Subcutaneous abdominal adipose tissue (tissue), 5 donors: Measurements from ENCODE around the gene FBXW4.
"Not testable (repeated sequence)": the region's sequence is repeated elsewhere in the genome, so short reads cannot be mapped to it uniquely, and the experiment has no call there.

Experiments
- H3K27ac ChIP-seq: one replicate; pipeline ENCODE4 v1.7.0; 2013; ENCODE audit warnings: low read depth, mild to moderate bottlenecking, inconsistent platforms, low read length, moderate library complexity
- H3K27me3 ChIP-seq, 5 donors: one replicate each; pipeline ENCODE4 v1.7.0; 2013; ENCODE audit warnings: low read length in 5 of 5, inconsistent platforms in 1 of 5; ENCODE audit not compliant: control insufficient read depth in 5 of 5, insufficient read depth in 4 of 5
- H3K36me3 ChIP-seq, 5 donors: one replicate each; pipeline ENCODE4 v1.7.0; 2013; ENCODE audit warnings: low read length in 5 of 5; ENCODE audit not compliant: control insufficient read depth in 5 of 5, insufficient read depth in 5 of 5
- H3K4me1 ChIP-seq, 5 donors: one replicate each; pipeline ENCODE4 v1.7.0; 2013; ENCODE audit warnings: low read length in 5 of 5, mild to moderate bottlenecking in 3 of 5, moderate library complexity in 1 of 5; ENCODE audit not compliant: control insufficient read depth in 5 of 5, insufficient read depth in 5 of 5
- H3K4me3 ChIP-seq, 5 donors: one replicate each; pipeline ENCODE4 v1.7.0; 2013; ENCODE audit warnings: low read length in 5 of 5, low read depth in 1 of 5
- H3K9ac ChIP-seq, 5 donors: one replicate each; pipeline ENCODE4 v1.7.0; 2013; ENCODE audit warnings: low read length in 5 of 5, mild to moderate bottlenecking in 4 of 5, moderate library complexity in 3 of 5
- H3K9me3 ChIP-seq, 5 donors: one replicate each; pipeline ENCODE4 v1.7.0; 2013; ENCODE audit warnings: low read length in 5 of 5; ENCODE audit not compliant: control insufficient read depth in 5 of 5
- donor health status: healthy.
- donor health status: healthy.
- donor health status: healthy.
- donor health status: healthy.
- donor health status: healthy.

FBXW4 gene

DNA sequence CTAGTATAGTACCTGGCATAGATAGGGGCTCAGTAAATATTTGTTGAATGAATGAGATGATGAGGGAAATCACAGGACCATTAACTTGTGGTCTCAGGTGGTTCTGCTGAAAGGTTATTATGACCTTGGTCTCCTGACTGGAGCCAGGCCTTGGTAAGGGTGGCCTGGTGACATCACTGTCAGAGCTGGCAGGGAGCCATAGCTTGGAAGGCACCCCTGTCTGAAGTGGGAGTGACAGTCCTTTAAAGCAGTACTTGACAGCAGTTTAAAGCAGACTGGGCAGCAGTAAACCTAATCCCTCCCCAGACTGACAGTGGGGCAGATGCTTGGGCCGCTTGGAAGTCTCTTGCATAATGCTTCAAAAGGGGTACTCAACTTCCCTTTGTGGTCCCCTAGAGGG is 93.4 kb downstream of the FBXW4 start:
- H3K27ac ChIP-seq = no peak overlapping the region
- no peaks in the 10 kb centered on the region for H3K4me1 ChIP-seq
- H3K36me3 ChIP-seq = peaks cover 4 to 31% (median 16%) of the 10 kb centered on the region in 5 donors
- H3K4me3 ChIP-seq = no peak overlapping the region
- no peaks in the 10 kb centered on the region for H3K9me3 ChIP-seq
- no peak overlapping the region for H3K9ac ChIP-seq
- H3K27me3 ChIP-seq = no peaks in the 10 kb centered on the region

DNA sequence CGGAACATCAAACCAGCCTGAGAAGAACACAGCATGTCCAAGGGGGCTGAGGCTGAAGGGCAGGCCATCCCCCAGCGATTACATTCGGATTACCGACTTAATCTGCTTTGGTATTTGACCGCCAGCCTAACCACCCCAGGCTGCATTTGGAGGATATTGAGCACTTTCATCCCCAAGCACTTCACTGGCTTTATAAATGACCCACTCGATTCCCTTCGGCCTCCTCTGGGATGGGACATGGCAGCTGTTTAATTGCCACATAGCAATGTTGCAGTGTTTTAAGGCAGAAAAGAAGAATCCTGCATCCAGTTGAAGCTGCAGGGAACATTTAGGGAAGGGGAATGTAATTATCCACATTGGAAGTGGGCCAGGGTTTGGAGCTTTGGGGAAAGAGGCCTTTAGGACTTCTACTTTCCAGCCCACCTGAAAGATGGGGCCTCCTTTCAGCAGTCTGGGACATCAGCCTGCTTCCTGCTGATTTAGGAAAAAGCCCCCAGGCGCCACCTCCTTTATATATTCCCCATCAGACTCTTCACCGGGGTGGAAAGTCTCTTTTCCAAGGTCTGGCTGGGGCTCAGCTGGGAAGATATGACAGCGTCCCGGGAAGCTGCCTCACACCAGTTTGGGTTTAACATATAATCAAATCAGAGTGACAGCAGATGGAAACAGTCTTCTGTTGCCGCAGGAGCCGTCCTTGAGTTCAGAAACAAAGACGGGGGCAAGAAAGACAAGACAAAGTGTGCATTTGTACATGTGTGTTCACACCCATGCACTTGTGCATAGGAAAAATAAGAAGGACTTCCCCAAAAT is 97.7 kb downstream of the FBXW4 start:
- no peak overlapping the region for H3K9ac ChIP-seq
- H3K27ac ChIP-seq = no peak overlapping the region
- peaks cover 0 to 6% (median 0%) of the 10 kb centered on the region in 5 donors for H3K36me3 ChIP-seq
- H3K4me3 ChIP-seq = no peak overlapping the region
- H3K4me1 ChIP-seq = peaks cover 0 to 17% (median 12%) of the 10 kb centered on the region in 5 donors
- no peaks in the 10 kb centered on the region for H3K9me3 ChIP-seq
- H3K27me3 ChIP-seq = no peaks in the 10 kb centered on the region

DNA sequence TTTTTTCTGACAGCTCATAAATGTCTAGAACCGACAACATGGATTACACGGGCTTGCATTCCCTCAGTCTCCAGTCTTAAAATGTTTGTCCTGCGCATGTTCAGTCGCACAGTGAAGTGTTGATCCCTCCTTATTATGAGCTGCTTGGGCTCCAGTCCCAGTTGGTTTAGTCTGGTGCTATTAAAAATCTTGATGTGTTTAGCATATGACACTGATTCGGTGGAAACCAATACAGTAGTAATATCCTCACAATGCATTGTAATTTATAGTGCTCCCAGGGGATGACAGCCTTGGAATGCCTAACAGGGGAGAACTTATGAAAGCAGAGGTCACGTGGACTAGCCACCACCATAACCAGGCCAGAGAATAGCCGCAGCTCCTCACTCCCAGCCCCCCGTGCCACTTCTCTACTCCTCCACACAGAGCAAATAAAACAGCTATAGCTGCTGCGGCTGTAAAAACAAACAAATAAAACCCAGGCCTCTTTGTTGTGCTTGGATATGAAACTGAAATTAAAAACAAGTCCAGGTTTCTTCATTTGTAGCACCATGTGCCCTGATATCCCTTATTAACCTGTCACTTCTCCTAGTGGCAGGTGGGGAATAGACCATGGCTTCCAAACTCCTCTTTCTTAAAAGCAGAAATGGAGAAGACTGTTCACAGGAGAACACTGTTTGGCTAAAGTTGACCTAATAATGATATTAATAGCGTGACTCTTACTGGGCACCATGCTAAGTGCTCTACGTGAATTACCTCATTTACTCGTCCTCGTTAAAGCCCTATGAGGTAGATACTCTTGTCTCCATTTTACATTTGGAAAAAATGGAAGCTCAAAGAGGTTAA is 99.2 kb downstream of the FBXW4 start:
- H3K4me1 ChIP-seq = peaks cover 0 to 17% (median 12%) of the 10 kb centered on the region in 5 donors
- peaks cover 0 to 4% (median 0%) of the 10 kb centered on the region in 5 donors for H3K36me3 ChIP-seq
- H3K27me3 ChIP-seq = no peaks in the 10 kb centered on the region
- peak overlapping the region; percentile 7 for H3K27ac ChIP-seq
- peak overlapping the region in 1 of 5 donors; percentile 23 for H3K4me3 ChIP-seq
- H3K9me3 ChIP-seq = no peaks in the 10 kb centered on the region
- H3K9ac ChIP-seq = peak overlapping the region in 1 of 5 donors; percentile 9

DNA sequence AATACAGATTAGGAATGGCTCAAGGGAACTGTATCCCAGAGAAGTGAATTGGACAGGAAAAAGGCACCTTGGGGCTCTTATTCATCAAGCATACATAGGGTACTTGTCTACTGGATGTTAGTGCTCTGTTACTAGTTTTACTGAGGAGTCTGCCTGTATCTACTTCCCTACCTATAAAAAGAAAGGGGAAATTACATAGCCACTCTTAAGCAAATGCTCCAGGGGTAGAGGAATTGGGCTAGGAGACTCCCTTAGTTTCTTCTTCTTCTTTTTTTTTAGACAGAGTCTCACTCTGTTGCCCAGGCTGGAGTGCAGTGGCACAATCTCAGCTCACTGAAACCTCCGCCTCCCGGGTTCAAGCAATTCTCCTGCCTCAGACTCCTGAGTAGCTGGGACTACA is 101.6 kb downstream of the FBXW4 start:
- H3K27ac ChIP-seq, H3K4me3 ChIP-seq: not testable (repeated sequence)

DNA sequence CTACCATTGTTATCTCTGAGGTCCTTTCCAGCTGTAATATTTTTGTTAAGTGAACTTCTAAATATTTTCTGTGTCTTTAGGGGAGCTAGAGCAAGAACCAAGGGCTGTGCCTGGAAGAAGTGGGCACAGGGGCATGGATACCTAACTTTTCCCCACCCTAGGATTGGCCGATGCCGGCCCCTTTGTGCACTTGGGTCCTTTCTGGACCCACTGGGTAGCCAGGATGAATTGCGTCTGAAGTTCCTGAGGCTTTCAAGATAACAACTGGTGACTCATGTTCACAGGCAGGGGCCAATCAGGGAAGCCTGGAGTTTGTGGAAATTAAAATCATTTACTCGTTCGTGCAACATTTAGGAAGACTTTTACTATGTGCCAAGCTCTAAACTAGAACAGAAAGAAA is 106.1 kb downstream of the FBXW4 start:
- no peaks in the 10 kb centered on the region for H3K9me3 ChIP-seq
- H3K9ac ChIP-seq = peak overlapping the region in 2 of 5 donors; percentile 89 to 94
- H3K4me1 ChIP-seq = peaks cover 3 to 29% (median 23%) of the 10 kb centered on the region in 5 donors
- no peak overlapping the region for H3K27ac ChIP-seq
- H3K36me3 ChIP-seq = peaks cover 0 to 21% (median 15%) of the 10 kb centered on the region in 5 donors
- H3K4me3 ChIP-seq = peak overlapping the region; percentile 88 to 100 (median 97)
- H3K27me3 ChIP-seq = no peaks in the 10 kb centered on the region

More for the DNA sequence above, 101.6 kb downstream of the FBXW4 start:
- not testable (repeated sequence) for H3K27me3 ChIP-seq, H3K9ac ChIP-seq, H3K36me3 ChIP-seq, H3K9me3 ChIP-seq
- peaks cover 0 to 25% (median 19%) of the 10 kb centered on the region in 5 donors for H3K4me1 ChIP-seq

DNA sequence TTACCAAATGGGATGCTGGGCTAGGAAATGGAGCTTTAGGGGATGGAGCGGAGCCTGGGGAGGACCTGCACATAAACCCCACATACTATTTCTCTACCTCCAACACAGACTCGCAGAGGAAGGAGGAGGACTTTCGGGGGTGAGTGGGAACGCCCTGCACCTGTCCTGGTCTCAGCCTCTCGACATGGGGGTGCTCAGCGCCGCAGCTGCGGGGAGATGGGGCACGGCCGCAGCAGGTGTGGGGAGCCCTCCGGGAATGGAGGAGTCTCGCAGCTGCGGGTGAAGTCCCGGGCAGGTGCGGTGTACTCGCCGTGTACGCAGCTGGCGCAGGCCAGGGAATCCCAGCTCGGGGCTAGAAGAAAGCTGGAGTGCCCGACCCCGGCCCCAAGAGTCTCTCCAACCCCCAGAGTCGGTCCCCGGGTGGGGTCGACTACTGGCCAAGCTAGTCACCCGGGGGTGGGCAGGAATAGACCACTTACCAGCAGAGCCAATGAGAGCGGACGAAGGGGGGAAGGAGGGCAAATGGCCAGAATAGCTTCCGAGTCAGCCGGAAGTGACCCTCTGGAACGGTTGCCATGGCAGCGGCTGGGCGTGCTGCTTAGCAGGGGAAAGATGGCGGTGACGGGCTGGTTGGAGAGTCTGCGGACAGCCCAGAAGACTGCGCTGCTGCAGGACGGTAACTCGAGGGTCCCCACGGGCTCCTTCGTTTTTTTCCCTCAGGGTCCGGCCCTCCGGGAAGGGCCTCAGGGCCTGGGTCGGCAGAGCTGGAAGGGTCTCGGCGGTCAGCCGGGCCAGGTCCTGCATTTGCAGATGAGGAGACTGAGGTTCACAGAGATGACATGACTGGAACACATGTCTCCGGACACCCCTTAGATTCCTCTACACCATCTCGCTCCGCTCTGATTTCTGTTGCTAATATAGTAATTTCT is 107.0 kb downstream of the FBXW4 start, which contains the start of the genes DPCD and POLL:
TSS of gene DPCD (plus strand) at position 597 of the 929 bp plus-strand sequence. CDS start at position 613, 16 bp downstream.
TSS of gene POLL (minus strand) at position 533 of the 929 bp plus-strand sequence. CDS start 897 bp downstream, outside the sequence.
- Histone ChIP-seq H3K9me3 (no peaks in the 10 kb centered on the region), H3K36me3 (peaks cover 3 to 30% (median 23%) of the 10 kb centered on the region in 5 donors), H3K4me3 (peak within 1 kb of the TSS; percentile 88 to 100 (median 97)), H3K4me1 (peaks cover 3 to 28% (median 21%) of the 10 kb centered on the region in 5 donors), H3K27ac (peak within 1 kb of the TSS; percentile 75), H3K9ac (peak within 1 kb of the TSS; percentile 56 to 94 (median 89)), H3K27me3 (no peaks in the 10 kb centered on the region)

DNA sequence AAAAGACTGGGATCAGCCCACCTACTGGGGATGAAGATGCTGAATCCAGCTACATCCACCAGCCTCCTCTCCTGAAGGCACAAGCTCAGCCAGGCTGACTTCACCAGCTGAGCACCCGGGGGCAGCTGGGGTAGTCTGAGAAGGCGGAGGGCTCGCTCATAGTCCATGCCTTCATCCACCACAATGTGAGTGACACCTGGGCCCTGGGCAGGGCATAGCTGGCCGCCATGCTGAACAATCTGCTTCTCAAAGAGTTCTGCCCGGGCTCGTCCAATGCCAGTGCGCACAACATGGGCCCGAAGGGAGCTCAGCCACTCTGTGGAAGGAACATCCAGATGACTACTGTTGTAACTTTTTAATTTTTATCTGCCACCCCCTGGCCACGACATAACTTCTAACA is 109.1 kb downstream of the FBXW4 start:
- Histone ChIP-seq H3K4me3 (no peak overlapping the region), H3K27ac (no peak overlapping the region), H3K36me3 (peaks cover 3 to 47% (median 42%) of the 10 kb centered on the region in 5 donors), H3K27me3 (no peaks in the 10 kb centered on the region), H3K9ac (no peak overlapping the region), H3K4me1 (peaks cover 3 to 25% (median 20%) of the 10 kb centered on the region in 5 donors), H3K9me3 (no peaks in the 10 kb centered on the region)

DNA sequence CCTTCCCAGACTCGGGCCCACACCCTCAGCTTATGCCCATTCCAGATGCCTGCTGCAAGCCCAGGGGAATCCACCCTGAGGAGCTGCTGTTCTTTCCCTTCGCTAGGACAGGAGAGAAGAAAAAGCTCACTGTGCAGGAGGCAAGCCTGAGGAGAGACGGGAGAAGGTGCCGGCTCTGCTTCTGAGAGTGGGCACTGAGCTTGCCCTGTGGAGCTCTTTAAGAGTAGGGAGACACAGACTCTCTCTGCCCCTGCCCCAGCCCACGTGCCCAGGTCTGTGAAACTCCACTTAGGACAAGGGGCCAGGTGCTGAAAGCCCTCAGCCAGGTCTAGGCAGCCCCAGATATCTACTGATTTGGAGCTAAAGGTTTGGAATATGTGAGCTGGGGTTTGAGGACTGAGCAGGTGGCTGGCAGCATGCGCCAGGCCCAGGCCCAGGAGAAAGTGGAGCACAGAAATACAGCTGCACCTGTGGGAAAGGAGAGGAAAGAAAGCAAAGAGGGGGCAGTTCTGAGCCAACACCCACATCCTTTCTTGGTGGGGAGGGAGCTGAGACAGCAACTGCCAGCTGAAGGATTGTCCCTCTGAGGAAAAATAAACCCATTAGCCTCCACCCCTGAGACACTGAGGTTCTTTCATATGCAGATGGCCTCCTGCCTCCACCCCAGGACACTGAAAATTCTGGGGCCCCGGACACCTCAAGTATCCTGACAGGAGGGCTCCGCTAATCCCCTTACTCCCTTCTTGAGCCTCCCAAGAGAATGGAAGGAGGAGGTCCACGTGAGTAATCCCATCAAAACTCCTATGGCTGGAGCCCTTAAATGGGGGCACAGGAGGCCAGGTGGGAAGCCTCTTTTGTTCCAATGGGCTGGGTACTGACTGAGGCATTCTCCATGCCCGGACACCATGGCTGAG is 114.2 kb downstream of the FBXW4 start:
- Histone ChIP-seq H3K4me1 (no peaks in the 10 kb centered on the region), H3K9ac (no peak overlapping the region), H3K4me3 (no peak overlapping the region), H3K36me3 (peaks cover 3 to 85% (median 71%) of the 10 kb centered on the region in 5 donors), H3K9me3 (no peaks in the 10 kb centered on the region), H3K27ac (no peak overlapping the region), H3K27me3 (no peaks in the 10 kb centered on the region)
